Panc1 (cell line): Measurements from ENCODE around the gene IQSEC1. TPM values are rescaled to one million over a fixed set of nuclear protein-coding genes. Genes with fewer than 3 reads are reported as not detected.

Experiments used
- ATAC-seq: fragments of 200-7000 bp; cut with Tn5 transposase; 2 replicates; pipeline ENCODE4 v1.9.1; 2020; ENCODE audit warnings: mild to moderate bottlenecking, moderate library complexity
- BruUV-seq: library from RNA; stranded (reverse); fragments of 400-500 nt; replicated peaks from 2 replicates; lab custom pipeline; 2021; lab: Mats Ljungman, UMichigan
- CTCF ChIA-PET: fragments of 300-600 bp; sonication (Branson Sonifier 250); formaldehyde crosslinking; loops from one replicate; lab custom pipeline; 2022; ENCODE audit warnings: antibody characterized with exemption; lab: Charles Lee
- POLR2A ChIA-PET: fragments of 300-600 bp; sonication (Branson Sonifier 250); formaldehyde crosslinking; loops from one replicate; lab custom pipeline; 2022; ENCODE audit warnings: antibody characterized with exemption; lab: Charles Lee
- DNase-seq: peaks from one replicate; pipeline ENCODE4 v3.0.0-alpha.2; 2010; ENCODE audit warnings: low read depth, low spot score
- H3K27ac ChIP-seq: 2 replicates; pipeline ENCODE4 v1.5.1; 2011; ENCODE audit warnings: mild to moderate bottlenecking, low read length, inconsistent platforms
- H3K27me3 ChIP-seq: fragments of 200-500 bp; sonication (Bioruptor generic); 2 replicates; pipeline ENCODE4 v1.6.0; 2014; ENCODE audit warnings: low read length, inconsistent platforms; ENCODE audit not compliant: control insufficient read depth, insufficient read depth
- H3K36me3 ChIP-seq: fragments of 200-500 bp; sonication (Bioruptor generic); 2 replicates; pipeline ENCODE4 v1.5.1; 2014; ENCODE audit warnings: inconsistent platforms, mild to moderate bottlenecking, low read length, moderate library complexity; ENCODE audit not compliant: control insufficient read depth, insufficient read depth
- H3K4me1 ChIP-seq: 2 replicates; pipeline ENCODE4 v1.5.1; 2011; ENCODE audit warnings: inconsistent platforms, mild to moderate bottlenecking, low read length, moderate library complexity; ENCODE audit not compliant: control insufficient read depth, insufficient read depth
- H3K4me3 ChIP-seq, 2 experiments: 2 replicates each; pipeline ENCODE4 v1.5.1; 2011 to 2012; ENCODE audit warnings: low read depth in 2 of 2, low read length in 2 of 2, mild to moderate bottlenecking in 2 of 2, inconsistent platforms in 1 of 2, moderate library complexity in 1 of 2
- H3K9me3 ChIP-seq: fragments of 200-500 bp; sonication (Bioruptor generic); 2 replicates; pipeline ENCODE4 v1.5.1; 2014; ENCODE audit warnings: low read depth, mild to moderate bottlenecking, inconsistent platforms, low read length, moderate library complexity; ENCODE audit not compliant: control insufficient read depth, insufficient read depth
- POLR2AphosphoS5 ChIP-seq: IDR thresholded peaks from 2 replicates; pipeline ENCODE4 v1.6.1; 2012; ENCODE audit warnings: mild to moderate bottlenecking, low read depth, low read length, moderate library complexity
- SIN3A ChIP-seq: IDR thresholded peaks from 2 replicates; pipeline ENCODE4 v1.6.1; 2012; ENCODE audit warnings: low read depth, mild to moderate bottlenecking, low read length, moderate library complexity, borderline replicate concordance; ENCODE audit not compliant: insufficient read depth
- TCF7L2 ChIP-seq: IDR thresholded peaks from 2 replicates; pipeline ENCODE4 v1.6.1; 2011; ENCODE audit warnings: mild to moderate bottlenecking, low read depth, low read length, inconsistent platforms
- in situ Hi-C: cut with HindIII; loops from 2 replicates; pipeline ENCODE4 v1.10.0; 2016; ENCODE audit warnings: low sequenced_read_pairs, low pct_unique_long_range_greater_than_20kb
- intact Hi-C: fragments of 100-400 bp; cut with micrococcal nuclease; formaldehyde crosslinking; loops from one replicate; pipeline ENCODE4 v1.10.0; 2022; ENCODE audit not compliant: unreplicated experiment
- total RNA-seq: library from RNA; stranded (reverse); gene quantifications from one replicate; pipeline ENCODE4 v1.2.1, GENCODE V29; 2021; ENCODE audit not compliant: unreplicated experiment
- TF ChIP-seq, protein P1 (sequence below): fragments of 450-650 bp; IDR thresholded peaks from 2 replicates; pipeline ENCODE4 v1.5.1; 2017; ENCODE audit warnings: mild to moderate bottlenecking
- TF ChIP-seq, protein P2 (sequence below), 2 experiments: IDR thresholded peaks; 2 replicates each; pipeline ENCODE4 v1.6.1; 2011 to 2012; ENCODE audit warnings: low read depth in 2 of 2, control low read depth in 1 of 2, low read length in 1 of 2, mild to moderate bottlenecking in 1 of 2, moderate library complexity in 1 of 2; ENCODE audit not compliant: insufficient read depth in 1 of 2

IQSEC1 gene
- total RNA-seq, 1 experiment from 2014 or later, result 28.4 TPM

DNA sequence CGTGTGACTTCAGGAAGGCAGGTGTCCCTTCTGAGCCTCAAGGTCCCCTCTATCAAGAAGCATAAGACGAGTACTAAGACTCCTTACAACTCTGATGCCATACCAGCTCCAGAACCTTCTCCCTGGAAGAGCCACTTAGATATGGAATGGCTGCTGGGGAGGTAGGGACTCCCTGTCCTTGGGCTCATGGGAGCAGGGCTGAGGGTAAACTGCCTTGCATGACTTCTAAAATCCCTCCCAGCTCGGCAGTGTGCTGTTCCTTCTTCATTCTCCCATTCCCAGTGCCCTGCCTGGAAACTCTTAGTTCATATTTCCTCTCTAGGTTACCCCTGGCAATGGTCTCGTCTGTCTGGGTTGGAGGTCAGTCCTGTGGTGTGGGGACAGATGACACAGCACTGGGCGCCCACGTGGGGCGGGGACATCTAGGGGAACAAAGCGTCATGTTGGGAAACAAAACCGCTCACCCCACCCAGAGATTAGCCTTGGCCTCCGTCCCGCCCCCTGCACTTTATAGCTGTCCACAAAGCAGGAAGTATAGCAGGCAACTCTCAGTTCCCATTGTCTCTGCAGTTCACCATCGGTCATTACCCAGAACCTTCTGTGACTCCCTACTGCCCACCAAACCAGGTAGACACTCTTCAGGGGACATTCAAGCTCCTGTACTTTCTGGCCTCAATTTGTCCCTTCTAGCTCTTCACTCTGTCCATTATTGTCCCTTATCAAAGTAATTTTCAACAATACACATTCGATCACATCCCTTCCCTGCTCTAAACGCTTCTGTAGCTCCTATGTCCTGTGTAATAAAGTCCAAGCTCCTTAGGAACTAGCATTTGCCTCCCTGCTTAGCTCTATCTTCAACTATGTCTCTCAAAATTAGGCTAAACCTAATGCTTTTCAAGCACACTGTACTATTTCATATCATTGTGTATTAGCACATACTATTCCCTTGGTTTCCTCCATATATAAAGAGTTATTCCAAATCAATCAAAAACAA is 73.8 kb downstream of the IQSEC1 start:
- H3K27ac ChIP-seq, result no peak overlapping the region
- ATAC-seq, result no peak
- no TSS peak for BruUV-seq

DNA sequence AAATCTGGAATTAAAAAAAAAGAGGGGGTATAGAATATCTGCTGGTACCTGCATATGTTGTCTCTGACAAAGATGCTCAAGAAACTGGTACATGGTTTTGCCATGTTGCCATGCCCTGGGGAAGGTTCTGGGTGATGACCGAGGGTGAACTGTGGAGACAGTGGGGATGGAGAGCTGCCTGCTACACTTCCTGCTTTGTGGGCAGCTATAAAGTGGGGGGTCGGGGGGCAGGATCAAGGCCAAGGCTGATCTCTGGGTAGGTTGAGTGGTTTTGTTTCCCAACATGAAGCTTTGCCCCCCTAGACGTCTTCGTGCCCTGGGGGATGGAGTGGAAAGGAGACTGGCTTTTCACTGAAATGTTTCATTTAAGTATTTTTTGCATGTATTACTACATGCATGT is 74.6 kb downstream of the IQSEC1 start:
- ChIA-PET CTCF (no interaction called here), POLR2A (no interaction called here)
- no peak for TF ChIP-seq SIN3A
- TF ChIP-seq, protein P1, sequence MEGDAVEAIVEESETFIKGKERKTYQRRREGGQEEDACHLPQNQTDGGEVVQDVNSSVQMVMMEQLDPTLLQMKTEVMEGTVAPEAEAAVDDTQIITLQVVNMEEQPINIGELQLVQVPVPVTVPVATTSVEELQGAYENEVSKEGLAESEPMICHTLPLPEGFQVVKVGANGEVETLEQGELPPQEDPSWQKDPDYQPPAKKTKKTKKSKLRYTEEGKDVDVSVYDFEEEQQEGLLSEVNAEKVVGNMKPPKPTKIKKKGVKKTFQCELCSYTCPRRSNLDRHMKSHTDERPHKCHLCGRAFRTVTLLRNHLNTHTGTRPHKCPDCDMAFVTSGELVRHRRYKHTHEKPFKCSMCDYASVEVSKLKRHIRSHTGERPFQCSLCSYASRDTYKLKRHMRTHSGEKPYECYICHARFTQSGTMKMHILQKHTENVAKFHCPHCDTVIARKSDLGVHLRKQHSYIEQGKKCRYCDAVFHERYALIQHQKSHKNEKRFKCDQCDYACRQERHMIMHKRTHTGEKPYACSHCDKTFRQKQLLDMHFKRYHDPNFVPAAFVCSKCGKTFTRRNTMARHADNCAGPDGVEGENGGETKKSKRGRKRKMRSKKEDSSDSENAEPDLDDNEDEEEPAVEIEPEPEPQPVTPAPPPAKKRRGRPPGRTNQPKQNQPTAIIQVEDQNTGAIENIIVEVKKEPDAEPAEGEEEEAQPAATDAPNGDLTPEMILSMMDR, result no peak
- TF ChIP-seq, protein P2, sequence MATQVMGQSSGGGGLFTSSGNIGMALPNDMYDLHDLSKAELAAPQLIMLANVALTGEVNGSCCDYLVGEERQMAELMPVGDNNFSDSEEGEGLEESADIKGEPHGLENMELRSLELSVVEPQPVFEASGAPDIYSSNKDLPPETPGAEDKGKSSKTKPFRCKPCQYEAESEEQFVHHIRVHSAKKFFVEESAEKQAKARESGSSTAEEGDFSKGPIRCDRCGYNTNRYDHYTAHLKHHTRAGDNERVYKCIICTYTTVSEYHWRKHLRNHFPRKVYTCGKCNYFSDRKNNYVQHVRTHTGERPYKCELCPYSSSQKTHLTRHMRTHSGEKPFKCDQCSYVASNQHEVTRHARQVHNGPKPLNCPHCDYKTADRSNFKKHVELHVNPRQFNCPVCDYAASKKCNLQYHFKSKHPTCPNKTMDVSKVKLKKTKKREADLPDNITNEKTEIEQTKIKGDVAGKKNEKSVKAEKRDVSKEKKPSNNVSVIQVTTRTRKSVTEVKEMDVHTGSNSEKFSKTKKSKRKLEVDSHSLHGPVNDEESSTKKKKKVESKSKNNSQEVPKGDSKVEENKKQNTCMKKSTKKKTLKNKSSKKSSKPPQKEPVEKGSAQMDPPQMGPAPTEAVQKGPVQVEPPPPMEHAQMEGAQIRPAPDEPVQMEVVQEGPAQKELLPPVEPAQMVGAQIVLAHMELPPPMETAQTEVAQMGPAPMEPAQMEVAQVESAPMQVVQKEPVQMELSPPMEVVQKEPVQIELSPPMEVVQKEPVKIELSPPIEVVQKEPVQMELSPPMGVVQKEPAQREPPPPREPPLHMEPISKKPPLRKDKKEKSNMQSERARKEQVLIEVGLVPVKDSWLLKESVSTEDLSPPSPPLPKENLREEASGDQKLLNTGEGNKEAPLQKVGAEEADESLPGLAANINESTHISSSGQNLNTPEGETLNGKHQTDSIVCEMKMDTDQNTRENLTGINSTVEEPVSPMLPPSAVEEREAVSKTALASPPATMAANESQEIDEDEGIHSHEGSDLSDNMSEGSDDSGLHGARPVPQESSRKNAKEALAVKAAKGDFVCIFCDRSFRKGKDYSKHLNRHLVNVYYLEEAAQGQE (IDR thresholded peaks at IDR 0.05; ENCODE audit: insufficient read depth in 1 of 2, low read depth in 2 of 2, low read length in 1 of 2), result no peak
- no peak for TF ChIP-seq POLR2AphosphoS5
- TF ChIP-seq TCF7L2, result no peak
- H3K27me3 ChIP-seq, result no peaks in the 10 kb centered on the region
- DNase-seq, result no peak
- no peak overlapping the region for H3K4me3 ChIP-seq
- intact Hi-C loops, result loop anchor here (10.0 kb wide), 1 partner anchor 134 kb away; no protein-coding TSS in a partner anchor
- no peak overlapping the region for H3K27ac ChIP-seq
- no peaks in the 10 kb centered on the region for H3K9me3 ChIP-seq
- no peak for ATAC-seq
- BruUV-seq, result no TSS peak
- H3K4me1 ChIP-seq, result no peaks in the 10 kb centered on the region
- no peaks in the 10 kb centered on the region; the same call in 1 of the 2 replicates for H3K36me3 ChIP-seq
- in situ Hi-C loops, result no loop called here

More for the DNA sequence above, 73.8 kb downstream of the IQSEC1 start:
- Histone ChIP-seq H3K4me3 (no peak overlapping the region), H3K4me1 (no peaks in the 10 kb centered on the region), H3K9me3 (no peaks in the 10 kb centered on the region), H3K36me3 (no peaks in the 10 kb centered on the region; the same call in 1 of the 2 replicates), H3K27me3 (no peaks in the 10 kb centered on the region)
- CTCF ChIA-PET, result interaction anchor here (0.5 kb wide), 1 partner anchor 12 kb away, joined by 3 read pairs; no protein-coding TSS in a partner anchor
- POLR2A ChIA-PET, result no interaction called here
- intact Hi-C loops, result loop anchor here (10.0 kb wide), 1 partner anchor 135 kb away; no protein-coding TSS in a partner anchor
- in situ Hi-C loops, result no loop called here
- TF ChIP-seq, protein P1, result no peak
- TF ChIP-seq, protein P2 (IDR thresholded peaks at IDR 0.05; ENCODE audit: insufficient read depth in 1 of 2, low read depth in 2 of 2, low read length in 1 of 2), result no peak
- no peak for TF ChIP-seq POLR2AphosphoS5
- TF ChIP-seq TCF7L2, result no peak
- no peak for TF ChIP-seq SIN3A
- DNase-seq, result no peak
